Activated gamma-delta T cell treated with Interleukin-2 at 50 U/mL for 16 hours (primary cell): ENCODE results near the gene ZFYVE27.
A peak's percentile ranks its signal among the peaks of the same experiment; 100 is the strongest.

ENCODE experiments used
- DNase-seq: peaks from one replicate; pipeline ENCODE4 v3.0.0-alpha.2; 2020

ZFYVE27 gene

GRCh38 chr10:97752956-97753355 is 16.0 kb downstream of the ZFYVE27 start:
- no peak for DNase-seq

- DNase-seq = no peak
Observed at GRCh38 chr10:97754726-97755125, 17.8 kb downstream of the ZFYVE27 start.

GRCh38 chr10:97755718-97756117 is 18.8 kb downstream of the ZFYVE27 start:
- DNase-seq = no peak

GRCh38 chr10:97757471-97757870 is 20.5 kb downstream of the ZFYVE27 start:
- no peak for DNase-seq

- peak; percentile 38 for DNase-seq
Observed at GRCh38 chr10:97759158-97759887, 22.4 kb downstream of the ZFYVE27 start.

- DNase-seq = no peak
Observed at GRCh38 chr10:97759946-97760345, 23.0 kb downstream of the ZFYVE27 start.

- DNase-seq = no peak
Observed at GRCh38 chr10:97760461-97761257, 23.7 kb downstream of the ZFYVE27 start.

GRCh38 chr10:97761331-97761865 is 24.5 kb downstream of the ZFYVE27 start:
- DNase-seq = no peak

- no peak for DNase-seq
Observed at GRCh38 chr10:97762056-97762455, 25.1 kb downstream of the ZFYVE27 start.

GRCh38 chr10:97762816-97763215 is 25.9 kb downstream of the ZFYVE27 start:
- no peak for DNase-seq

GRCh38 chr10:97763411-97763810 is 26.5 kb downstream of the ZFYVE27 start:
- DNase-seq = no peak

GRCh38 chr10:97763947-97764346 is 27.0 kb downstream of the ZFYVE27 start:
- DNase-seq = no peak

- no peak for DNase-seq
Observed at GRCh38 chr10:97764519-97764931, 27.6 kb downstream of the ZFYVE27 start.

- DNase-seq = no peak
Observed at GRCh38 chr10:97765201-97765600, 28.3 kb downstream of the ZFYVE27 start.

GRCh38 chr10:97766106-97766810 is 29.3 kb downstream of the ZFYVE27 start:
- no peak for DNase-seq

- DNase-seq = no peak
Observed at GRCh38 chr10:97766996-97767924, 30.3 kb downstream of the ZFYVE27 start.

GRCh38 chr10:97768322-97769315 is 31.7 kb downstream of the ZFYVE27 start:
- DNase-seq = no peak

GRCh38 chr10:97770255-97770654 is 33.3 kb downstream of the ZFYVE27 start:
- DNase-seq = no peak

GRCh38 chr10:97771055-97771891 is 34.3 kb downstream of the ZFYVE27 start:
- DNase-seq = no peak
